Prostate gland (tissue), 2 donors: Measurements from ENCODE around the gene CEP128.

Source experiments
- CTCF ChIP-seq, 4 experiments: fragments of 200-600 bp in 2 of 4; fragments of 450-650 bp in 2 of 4; sonication (generic) in 2 of 4; IDR thresholded peaks; 1 replicate in 3 of 4; 2 replicates in 1 of 4; pipeline ENCODE4 v1.5.1; 2016 to 2019; ENCODE audit warnings: antibody characterized with exemption in 4 of 4, mild to moderate bottlenecking in 2 of 4, moderate library complexity in 2 of 4
- POLR2A ChIP-seq: fragments of 450-650 bp; IDR thresholded peaks from one replicate; pipeline ENCODE4 v1.6.1; 2016; ENCODE audit warnings: antibody characterized with exemption, mild to moderate bottlenecking

- TF ChIP-seq POLR2A, result no peak
- TF ChIP-seq CTCF (IDR thresholded peaks at IDR 0.05), result no peak
Measured at GRCh38 chr14:80781972-80782367, 159.6 kb downstream of the CEP128 start.
